IMR-90 (cell line): ENCODE results near the gene SP3.

Source experiments
- FOS ChIP-seq: fragments of 150-350 bp; IDR thresholded peaks from 2 replicates; pipeline ENCODE4 v1.6.1; 2016; ENCODE audit warnings: low read depth, low read length
- MAFK ChIP-seq: IDR thresholded peaks from 2 replicates; pipeline ENCODE4 v1.6.1; 2012; ENCODE audit warnings: low read depth, low read length, improper control_type of control experiment
- MAZ ChIP-seq: IDR thresholded peaks from 2 replicates; pipeline ENCODE4 v1.6.1; 2012; ENCODE audit warnings: low read depth, mild to moderate bottlenecking, low read length, improper control_type of control experiment, moderate library complexity, borderline replicate concordance
- MXI1 ChIP-seq: IDR thresholded peaks from 2 replicates; pipeline ENCODE4 v1.6.1; 2012; ENCODE audit warnings: low read depth, mild to moderate bottlenecking, low read length, moderate library complexity, borderline replicate concordance
- NFE2L2 ChIP-seq: fragments of 150-350 bp; IDR thresholded peaks from 2 replicates; pipeline ENCODE4 v1.6.1; 2016; ENCODE audit warnings: low read depth, mild to moderate bottlenecking, low read length
- POLR2A ChIP-seq: IDR thresholded peaks from 2 replicates; pipeline ENCODE4 v1.6.1; 2012; ENCODE audit warnings: mild to moderate bottlenecking, low read depth, low read length
- RAD21 ChIP-seq: IDR thresholded peaks from 2 replicates; pipeline ENCODE4 v1.6.1; 2012; ENCODE audit warnings: low read length, improper control_type of control experiment
- RCOR1 ChIP-seq: IDR thresholded peaks from 2 replicates; pipeline ENCODE4 v1.6.1; 2012; ENCODE audit warnings: mild to moderate bottlenecking, low read length, improper control_type of control experiment; ENCODE audit not compliant: insufficient replicate concordance
- RFX5 ChIP-seq: IDR thresholded peaks from 2 replicates; pipeline ENCODE4 v1.8.0; 2012; ENCODE audit warnings: low read depth, mild to moderate bottlenecking, low read length, moderate library complexity
- SMC3 ChIP-seq: fragments of 150-350 bp; IDR thresholded peaks from 2 replicates; pipeline ENCODE4 v1.6.1; 2016; ENCODE audit warnings: low read depth, mild to moderate bottlenecking, antibody characterized with exemption, low read length, moderate library complexity
- TF ChIP-seq, protein P1 (sequence below): conservative IDR thresholded peaks from 2 replicates; pipeline ENCODE4 v1.5.1; 2012; ENCODE audit warnings: mild to moderate bottlenecking, low read depth, low read length, improper control_type of control experiment
- TF ChIP-seq, protein P2 (sequence below): fragments of 150-350 bp; IDR thresholded peaks from 2 replicates; pipeline ENCODE4 v1.6.1; 2017; ENCODE audit warnings: mild to moderate bottlenecking, antibody characterized with exemption, low read length, low read depth

DNA sequence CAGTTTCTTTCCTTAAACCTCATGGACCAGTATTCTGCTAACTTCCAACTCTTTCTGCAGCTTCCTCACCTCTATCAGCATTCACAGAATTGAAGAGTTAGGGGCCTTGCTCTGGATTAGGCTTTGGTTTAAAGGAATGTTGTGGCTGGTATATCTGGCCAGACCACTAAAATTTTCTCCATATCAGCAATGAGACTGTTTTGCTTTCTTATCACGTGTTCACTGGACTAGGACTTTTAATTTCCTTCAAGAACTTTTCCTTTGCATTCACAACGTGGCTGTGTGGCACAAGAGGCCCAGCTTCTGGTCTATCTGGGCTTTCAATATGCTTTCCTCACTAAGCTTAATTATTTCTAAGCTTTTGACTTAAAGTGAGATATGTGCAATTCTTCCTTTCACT lies 33.4 kb downstream of the SP3 start:
- TF ChIP-seq MAZ (no peak), POLR2A (no peak), FOS (no peak), MAFK (no peak), MXI1 (no peak), SMC3 (no peak), RAD21 (no peak), RCOR1 (no peak), RFX5 (no peak), NFE2L2 (no peak)
- TF ChIP-seq, protein P1, sequence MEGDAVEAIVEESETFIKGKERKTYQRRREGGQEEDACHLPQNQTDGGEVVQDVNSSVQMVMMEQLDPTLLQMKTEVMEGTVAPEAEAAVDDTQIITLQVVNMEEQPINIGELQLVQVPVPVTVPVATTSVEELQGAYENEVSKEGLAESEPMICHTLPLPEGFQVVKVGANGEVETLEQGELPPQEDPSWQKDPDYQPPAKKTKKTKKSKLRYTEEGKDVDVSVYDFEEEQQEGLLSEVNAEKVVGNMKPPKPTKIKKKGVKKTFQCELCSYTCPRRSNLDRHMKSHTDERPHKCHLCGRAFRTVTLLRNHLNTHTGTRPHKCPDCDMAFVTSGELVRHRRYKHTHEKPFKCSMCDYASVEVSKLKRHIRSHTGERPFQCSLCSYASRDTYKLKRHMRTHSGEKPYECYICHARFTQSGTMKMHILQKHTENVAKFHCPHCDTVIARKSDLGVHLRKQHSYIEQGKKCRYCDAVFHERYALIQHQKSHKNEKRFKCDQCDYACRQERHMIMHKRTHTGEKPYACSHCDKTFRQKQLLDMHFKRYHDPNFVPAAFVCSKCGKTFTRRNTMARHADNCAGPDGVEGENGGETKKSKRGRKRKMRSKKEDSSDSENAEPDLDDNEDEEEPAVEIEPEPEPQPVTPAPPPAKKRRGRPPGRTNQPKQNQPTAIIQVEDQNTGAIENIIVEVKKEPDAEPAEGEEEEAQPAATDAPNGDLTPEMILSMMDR = no peak
- TF ChIP-seq, protein P2, sequence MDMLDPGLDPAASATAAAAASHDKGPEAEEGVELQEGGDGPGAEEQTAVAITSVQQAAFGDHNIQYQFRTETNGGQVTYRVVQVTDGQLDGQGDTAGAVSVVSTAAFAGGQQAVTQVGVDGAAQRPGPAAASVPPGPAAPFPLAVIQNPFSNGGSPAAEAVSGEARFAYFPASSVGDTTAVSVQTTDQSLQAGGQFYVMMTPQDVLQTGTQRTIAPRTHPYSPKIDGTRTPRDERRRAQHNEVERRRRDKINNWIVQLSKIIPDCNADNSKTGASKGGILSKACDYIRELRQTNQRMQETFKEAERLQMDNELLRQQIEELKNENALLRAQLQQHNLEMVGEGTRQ = no peak
